HG03558 (cell line): ENCODE measurements around the gene P2RY4.
"Not testable (repeated sequence)": the region's sequence is repeated elsewhere in the genome, so short reads cannot be mapped to it uniquely, and the experiment has no call there.

Source experiments
- ATAC-seq: cut with Tn5 transposase; IDR thresholded peaks from one replicate; pipeline ENCODE4 v1.9.1; 2021; ENCODE audit warnings: moderate number of reproducible peaks; ENCODE audit not compliant: unreplicated experiment; ENCODE audit errors: extremely low read depth

P2RY4 gene

DNA sequence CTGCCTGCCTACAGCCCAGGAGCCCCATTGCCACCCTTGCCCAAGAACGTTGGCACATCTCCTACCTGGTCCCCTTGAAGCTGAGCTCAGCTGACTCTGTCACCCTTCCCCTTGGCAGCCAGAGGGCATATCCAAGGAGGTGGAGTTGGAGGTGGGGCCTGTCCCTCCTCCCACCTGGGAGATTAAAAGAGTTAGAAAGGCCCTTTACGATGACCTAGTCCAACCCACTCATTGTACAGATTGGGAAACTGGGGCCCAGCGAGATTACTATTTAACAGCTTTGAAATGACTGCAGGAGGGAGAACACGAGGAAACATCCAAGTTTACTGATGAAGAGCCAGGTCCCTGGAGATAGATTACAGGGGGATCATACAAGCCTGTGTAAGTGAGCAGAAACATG, at the start of gene P2RY4:
Gene P2RY4, minus strand, starts transcription at position 101 of the 400 bp plus-strand sequence. CDS start 580 bp downstream, outside the sequence.
- no peak for ATAC-seq

GRCh38 chrX:70301716-70302115, 41.7 kb upstream of the P2RY4 start:
- ATAC-seq, result no peak

DNA sequence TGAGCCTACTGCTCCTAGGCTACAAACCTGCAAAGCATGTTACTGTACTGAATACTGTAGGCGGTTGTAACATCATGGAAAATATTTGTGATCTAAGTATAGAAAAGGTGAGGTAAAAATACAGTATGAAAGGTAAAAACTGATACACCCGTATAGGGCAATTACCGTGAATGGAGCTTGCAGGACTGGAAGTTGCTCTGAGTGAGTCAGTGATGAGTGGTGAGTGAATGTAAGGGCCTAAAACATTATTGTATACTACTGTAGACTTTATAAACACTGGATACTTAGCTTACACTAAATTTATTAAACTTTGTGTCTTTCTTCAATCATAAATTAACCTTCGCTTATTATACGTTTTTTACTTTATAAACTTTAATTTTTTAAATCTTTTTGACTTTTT, 33.6 kb upstream of the P2RY4 start:
- ATAC-seq, result no peak

- no peak for ATAC-seq
These were observed 32.8 kb upstream of the P2RY4 start for GRCh38 chrX:70292788-70293187.

DNA sequence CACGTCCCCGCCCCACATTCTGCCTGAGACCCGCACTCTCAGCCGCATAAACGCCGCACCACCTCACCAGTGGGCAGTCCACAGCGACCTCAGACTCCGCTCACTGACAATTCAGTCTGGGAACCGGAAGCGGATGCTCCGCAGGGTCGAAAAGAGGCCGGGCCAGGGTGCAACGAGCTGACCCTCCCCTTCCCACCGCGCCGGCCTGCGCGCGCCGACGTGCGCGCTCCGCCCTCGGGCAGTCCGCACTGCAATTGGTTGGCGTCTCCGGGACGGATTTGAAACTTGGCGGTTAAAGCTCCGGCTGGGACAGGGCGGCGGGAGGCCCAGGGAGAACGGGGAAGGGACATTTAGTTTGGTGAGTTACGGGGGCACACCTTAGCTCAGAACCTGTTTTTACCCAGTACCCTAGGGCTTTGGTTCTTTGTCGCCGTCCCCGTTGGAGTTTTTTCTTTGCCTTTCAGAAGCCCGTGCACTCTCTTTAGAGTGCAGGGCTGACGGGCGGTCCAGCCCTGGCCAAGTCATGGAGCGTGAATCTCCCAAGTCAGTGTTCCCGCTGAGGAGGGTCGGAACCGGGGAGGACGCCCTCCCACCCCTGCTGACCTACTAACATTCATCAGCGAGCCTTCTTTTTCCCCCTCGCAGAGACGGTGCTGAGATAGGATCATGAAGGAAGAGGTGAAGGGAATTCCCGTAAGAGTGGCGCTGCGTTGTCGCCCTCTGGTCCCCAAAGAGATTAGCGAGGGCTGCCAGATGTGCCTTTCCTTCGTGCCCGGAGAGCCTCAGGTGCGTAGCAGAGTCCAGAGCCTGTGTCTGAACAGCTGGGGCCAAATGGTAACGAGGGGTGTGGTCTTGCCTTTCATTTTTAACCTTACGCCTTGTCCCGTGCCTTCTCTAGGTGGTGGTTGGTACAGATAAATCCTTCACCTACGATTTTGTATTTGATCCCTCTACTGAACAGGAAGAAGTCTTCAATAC, 30.1 kb upstream of the P2RY4 start, which contains the start of the genes KIF4A and PDZD11:
Gene KIF4A, plus strand, starts transcription at position 312 of the 978 bp plus-strand sequence. Its CDS starts 355 bp downstream, at position 667.
Gene PDZD11, minus strand, starts transcription at position 135 of the 978 bp plus-strand sequence. CDS start 586 bp downstream, outside the sequence.
- peak; percentile 93 for ATAC-seq

- ATAC-seq, result no peak
These were observed 29.3 kb upstream of the P2RY4 start for GRCh38 chrX:70289168-70289792.

GRCh38 chrX:70281951-70282350, 21.9 kb upstream of the P2RY4 start, which contains the start of gene RAB41:
Gene RAB41, plus strand, starts transcription at chrX:70282172. Its CDS starts 46 bp downstream, at chrX:70282218.
- ATAC-seq, result no peak

- no peak for ATAC-seq
These were observed 20.6 kb upstream of the P2RY4 start for GRCh38 chrX:70280573-70280972.

GRCh38 chrX:70279081-70279480, 19.1 kb upstream of the P2RY4 start:
- no peak for ATAC-seq

- not testable (repeated sequence) for ATAC-seq
These were observed 14.0 kb upstream of the P2RY4 start for GRCh38 chrX:70274029-70274428.

DNA sequence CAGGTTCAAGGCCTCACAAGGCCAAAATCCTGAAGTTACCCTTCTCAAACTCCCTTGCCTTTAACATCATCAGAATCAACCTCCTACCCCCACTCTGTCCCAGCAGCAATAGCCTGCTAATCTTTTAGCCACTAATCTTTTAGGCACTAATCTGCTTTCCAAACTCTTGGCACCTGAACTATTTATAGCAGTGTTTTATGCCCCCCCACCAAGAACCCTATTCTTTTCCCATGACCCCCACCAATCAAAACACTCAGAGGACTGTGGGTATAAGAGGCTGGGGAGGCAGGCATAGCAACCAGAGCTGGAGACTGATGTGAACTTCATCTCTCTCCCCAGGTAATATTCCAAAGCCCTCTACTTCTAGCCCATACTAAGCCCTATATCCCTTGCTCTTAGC, 8.0 kb upstream of the P2RY4 start, which contains the start of gene ARR3:
Gene ARR3, plus strand, starts transcription at position 301 of the 400 bp plus-strand sequence. CDS start 1,052 bp downstream, outside the sequence.
- no peak for ATAC-seq

DNA sequence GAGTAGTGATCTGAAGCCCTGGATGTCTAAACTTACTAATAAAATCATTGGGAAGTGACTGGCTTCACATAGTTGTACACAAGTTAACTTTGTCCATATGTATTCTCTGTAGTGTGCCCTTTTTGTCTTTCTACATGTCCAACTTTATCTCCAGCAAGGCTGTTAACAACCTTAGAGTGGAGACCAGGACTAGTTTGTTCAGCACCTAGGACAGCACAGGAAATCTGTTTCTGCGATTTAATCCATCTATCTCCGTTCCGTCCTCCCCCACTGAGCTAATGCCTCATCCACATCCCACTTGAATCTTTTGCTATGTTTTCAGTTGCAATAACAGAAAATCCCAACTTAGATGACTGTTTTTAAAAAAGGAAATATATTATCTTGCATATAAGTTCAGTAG, 4.8 kb upstream of the P2RY4 start:
- ATAC-seq, result no peak

GRCh38 chrX:70262952-70263567, 3.1 kb upstream of the P2RY4 start:
- ATAC-seq, result no peak

- no peak for ATAC-seq
These were observed 2.3 kb downstream of the P2RY4 start for GRCh38 chrX:70257423-70258288.

- no peak for ATAC-seq
These were observed 4.6 kb downstream of the P2RY4 start for GRCh38 chrX:70255452-70255851.

- no peak for ATAC-seq
These were observed 5.1 kb downstream of the P2RY4 start for GRCh38 chrX:70254909-70255308.

GRCh38 chrX:70254063-70254400, 6.0 kb downstream of the P2RY4 start:
- ATAC-seq, result no peak

GRCh38 chrX:70253377-70254062, 6.5 kb downstream of the P2RY4 start:
- ATAC-seq, result no peak

- ATAC-seq, result no peak
These were observed 7.5 kb downstream of the P2RY4 start for GRCh38 chrX:70252491-70252890.
